ENCODE data around the gene LRCH4. TPM values are rescaled to one million over a fixed set of nuclear protein-coding genes. Genes with fewer than 3 reads are reported as not detected.

The LRCH4 gene
- total and polyA plus RNA-seq, 9 of the 15 experiments (the other 6 are each of a cell fraction or from before 2014, with no cell fraction given): 0.06 to 63.3 (median 15.0) TPM

DNA sequence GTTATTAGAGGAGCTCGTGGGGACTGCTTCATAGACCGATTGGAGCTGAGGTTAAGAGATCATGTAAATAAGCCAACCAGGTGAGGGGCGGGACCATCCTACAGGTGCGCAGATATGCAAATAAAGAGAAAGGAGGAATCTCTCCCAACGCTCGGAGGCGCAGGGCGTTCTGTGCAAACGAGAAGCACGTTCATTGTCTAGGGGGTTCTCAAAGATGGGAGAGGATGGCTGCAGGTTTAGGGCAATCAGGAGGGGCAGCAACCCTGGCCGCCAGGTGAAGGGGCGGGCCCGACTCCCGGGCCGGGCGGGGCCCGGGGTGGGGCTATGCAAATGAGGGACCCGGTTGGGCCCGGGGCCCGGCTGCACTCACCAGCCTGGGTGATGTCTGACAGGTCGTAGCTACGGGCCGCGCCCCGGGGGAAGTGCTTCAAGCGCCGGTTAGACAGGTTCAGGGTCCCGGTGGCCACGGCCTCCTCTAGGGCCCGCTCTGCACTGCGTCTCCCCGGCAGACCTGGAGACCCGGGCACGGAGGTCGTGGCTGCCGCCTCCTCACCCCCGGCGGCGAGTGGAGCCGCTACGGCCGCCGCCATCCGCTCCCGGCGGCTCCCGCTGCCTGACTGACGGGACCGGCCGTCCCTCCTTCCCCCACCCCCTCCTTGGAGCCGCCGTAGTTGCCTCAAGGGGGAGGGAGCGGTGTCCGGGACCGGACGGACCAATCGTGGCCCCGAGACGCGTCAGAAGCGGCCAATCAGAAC is at the start of gene LRCH4 (continued):
- TF ChIP-seq MEIS2 (IDR thresholded peaks at IDR 0.05; ENCODE audit: partially characterized antibody) (peak; percentile 72), EHMT2 (IDR thresholded peaks at IDR 0.05) (no peak), MTF1 (CRISPR knock-in tag; IDR thresholded peaks at IDR 0.05; ENCODE audit: borderline replicate concordance) (no peak), RHOXF2B (CRISPR knock-in tag; conservative IDR thresholded peaks at IDR 0.05) (no peak), ZC3H11A (IDR thresholded peaks at IDR 0.05; ENCODE audit: low read depth, low read length) (no peak), RBM39 (optimal IDR thresholded peaks at IDR 0.05; ENCODE audit: low read depth, low read length) (no peak), ZNF217 (CRISPR knock-in tag; IDR thresholded peaks at IDR 0.05) (no peak), FOXK1 (CRISPR knock-in tag; IDR thresholded peaks at IDR 0.05; ENCODE audit: borderline replicate concordance) (no peak), NONO (IDR thresholded peaks at IDR 0.05; ENCODE audit: low read depth in 2 of 2, low read length in 1 of 2) (peak; percentile 92 to 99), PYGO2 (tag; IDR thresholded peaks at IDR 0.05) (no peak), ZC3H4 (CRISPR knock-in tag; IDR thresholded peaks at IDR 0.05; ENCODE audit: borderline replicate concordance) (no peak; the same call in 1 of the 2 replicates)
- TF ChIP-seq, protein P1, sequence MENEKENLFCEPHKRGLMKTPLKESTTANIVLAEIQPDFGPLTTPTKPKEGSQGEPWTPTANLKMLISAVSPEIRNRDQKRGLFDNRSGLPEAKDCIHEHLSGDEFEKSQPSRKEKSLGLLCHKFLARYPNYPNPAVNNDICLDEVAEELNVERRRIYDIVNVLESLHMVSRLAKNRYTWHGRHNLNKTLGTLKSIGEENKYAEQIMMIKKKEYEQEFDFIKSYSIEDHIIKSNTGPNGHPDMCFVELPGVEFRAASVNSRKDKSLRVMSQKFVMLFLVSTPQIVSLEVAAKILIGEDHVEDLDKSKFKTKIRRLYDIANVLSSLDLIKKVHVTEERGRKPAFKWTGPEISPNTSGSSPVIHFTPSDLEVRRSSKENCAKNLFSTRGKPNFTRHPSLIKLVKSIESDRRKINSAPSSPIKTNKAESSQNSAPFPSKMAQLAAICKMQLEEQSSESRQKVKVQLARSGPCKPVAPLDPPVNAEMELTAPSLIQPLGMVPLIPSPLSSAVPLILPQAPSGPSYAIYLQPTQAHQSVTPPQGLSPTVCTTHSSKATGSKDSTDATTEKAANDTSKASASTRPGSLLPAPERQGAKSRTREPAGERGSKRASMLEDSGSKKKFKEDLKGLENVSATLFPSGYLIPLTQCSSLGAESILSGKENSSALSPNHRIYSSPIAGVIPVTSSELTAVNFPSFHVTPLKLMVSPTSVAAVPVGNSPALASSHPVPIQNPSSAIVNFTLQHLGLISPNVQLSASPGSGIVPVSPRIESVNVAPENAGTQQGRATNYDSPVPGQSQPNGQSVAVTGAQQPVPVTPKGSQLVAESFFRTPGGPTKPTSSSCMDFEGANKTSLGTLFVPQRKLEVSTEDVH (IDR thresholded peaks at IDR 0.05; ENCODE audit: low read depth, partially characterized antibody): peak; percentile 24
- TF ChIP-seq, protein P2, sequence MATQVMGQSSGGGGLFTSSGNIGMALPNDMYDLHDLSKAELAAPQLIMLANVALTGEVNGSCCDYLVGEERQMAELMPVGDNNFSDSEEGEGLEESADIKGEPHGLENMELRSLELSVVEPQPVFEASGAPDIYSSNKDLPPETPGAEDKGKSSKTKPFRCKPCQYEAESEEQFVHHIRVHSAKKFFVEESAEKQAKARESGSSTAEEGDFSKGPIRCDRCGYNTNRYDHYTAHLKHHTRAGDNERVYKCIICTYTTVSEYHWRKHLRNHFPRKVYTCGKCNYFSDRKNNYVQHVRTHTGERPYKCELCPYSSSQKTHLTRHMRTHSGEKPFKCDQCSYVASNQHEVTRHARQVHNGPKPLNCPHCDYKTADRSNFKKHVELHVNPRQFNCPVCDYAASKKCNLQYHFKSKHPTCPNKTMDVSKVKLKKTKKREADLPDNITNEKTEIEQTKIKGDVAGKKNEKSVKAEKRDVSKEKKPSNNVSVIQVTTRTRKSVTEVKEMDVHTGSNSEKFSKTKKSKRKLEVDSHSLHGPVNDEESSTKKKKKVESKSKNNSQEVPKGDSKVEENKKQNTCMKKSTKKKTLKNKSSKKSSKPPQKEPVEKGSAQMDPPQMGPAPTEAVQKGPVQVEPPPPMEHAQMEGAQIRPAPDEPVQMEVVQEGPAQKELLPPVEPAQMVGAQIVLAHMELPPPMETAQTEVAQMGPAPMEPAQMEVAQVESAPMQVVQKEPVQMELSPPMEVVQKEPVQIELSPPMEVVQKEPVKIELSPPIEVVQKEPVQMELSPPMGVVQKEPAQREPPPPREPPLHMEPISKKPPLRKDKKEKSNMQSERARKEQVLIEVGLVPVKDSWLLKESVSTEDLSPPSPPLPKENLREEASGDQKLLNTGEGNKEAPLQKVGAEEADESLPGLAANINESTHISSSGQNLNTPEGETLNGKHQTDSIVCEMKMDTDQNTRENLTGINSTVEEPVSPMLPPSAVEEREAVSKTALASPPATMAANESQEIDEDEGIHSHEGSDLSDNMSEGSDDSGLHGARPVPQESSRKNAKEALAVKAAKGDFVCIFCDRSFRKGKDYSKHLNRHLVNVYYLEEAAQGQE (IDR thresholded peaks at IDR 0.05; ENCODE audit: borderline replicate concordance): peak; percentile 81
- TF ChIP-seq, protein P2 (CRISPR knock-in tag; IDR thresholded peaks at IDR 0.05; ENCODE audit: low read depth): peak; percentile 89
- TF ChIP-seq, protein P3, sequence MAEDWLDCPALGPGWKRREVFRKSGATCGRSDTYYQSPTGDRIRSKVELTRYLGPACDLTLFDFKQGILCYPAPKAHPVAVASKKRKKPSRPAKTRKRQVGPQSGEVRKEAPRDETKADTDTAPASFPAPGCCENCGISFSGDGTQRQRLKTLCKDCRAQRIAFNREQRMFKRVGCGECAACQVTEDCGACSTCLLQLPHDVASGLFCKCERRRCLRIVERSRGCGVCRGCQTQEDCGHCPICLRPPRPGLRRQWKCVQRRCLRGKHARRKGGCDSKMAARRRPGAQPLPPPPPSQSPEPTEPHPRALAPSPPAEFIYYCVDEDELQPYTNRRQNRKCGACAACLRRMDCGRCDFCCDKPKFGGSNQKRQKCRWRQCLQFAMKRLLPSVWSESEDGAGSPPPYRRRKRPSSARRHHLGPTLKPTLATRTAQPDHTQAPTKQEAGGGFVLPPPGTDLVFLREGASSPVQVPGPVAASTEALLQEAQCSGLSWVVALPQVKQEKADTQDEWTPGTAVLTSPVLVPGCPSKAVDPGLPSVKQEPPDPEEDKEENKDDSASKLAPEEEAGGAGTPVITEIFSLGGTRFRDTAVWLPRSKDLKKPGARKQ (CRISPR knock-in tag; IDR thresholded peaks at IDR 0.05): no peak

Data from K562 (cell line).